Parietal lobe (tissue), 1 donor: ENCODE measurements around the gene PRXL2A. TPM values are rescaled to one million over a fixed set of nuclear protein-coding genes. Genes with fewer than 3 reads are reported as not detected.

ENCODE experiments used
- total RNA-seq: library from RNA; depleted of rRNA; stranded (reverse); fragments of >200 nt; gene quantifications from one replicate; pipeline ENCODE4 v1.2.3, GENCODE V29; 2014

The PRXL2A gene, protein sequence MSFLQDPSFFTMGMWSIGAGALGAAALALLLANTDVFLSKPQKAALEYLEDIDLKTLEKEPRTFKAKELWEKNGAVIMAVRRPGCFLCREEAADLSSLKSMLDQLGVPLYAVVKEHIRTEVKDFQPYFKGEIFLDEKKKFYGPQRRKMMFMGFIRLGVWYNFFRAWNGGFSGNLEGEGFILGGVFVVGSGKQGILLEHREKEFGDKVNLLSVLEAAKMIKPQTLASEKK
- total RNA-seq = 64.2 TPM

GRCh38 chr10:80408242-80409101 is at the start of gene PRXL2A:
PRXL2A (plus strand) TSS chr10:80408551; CDS start chr10:80420468, 11,917 bp downstream.

DNA sequence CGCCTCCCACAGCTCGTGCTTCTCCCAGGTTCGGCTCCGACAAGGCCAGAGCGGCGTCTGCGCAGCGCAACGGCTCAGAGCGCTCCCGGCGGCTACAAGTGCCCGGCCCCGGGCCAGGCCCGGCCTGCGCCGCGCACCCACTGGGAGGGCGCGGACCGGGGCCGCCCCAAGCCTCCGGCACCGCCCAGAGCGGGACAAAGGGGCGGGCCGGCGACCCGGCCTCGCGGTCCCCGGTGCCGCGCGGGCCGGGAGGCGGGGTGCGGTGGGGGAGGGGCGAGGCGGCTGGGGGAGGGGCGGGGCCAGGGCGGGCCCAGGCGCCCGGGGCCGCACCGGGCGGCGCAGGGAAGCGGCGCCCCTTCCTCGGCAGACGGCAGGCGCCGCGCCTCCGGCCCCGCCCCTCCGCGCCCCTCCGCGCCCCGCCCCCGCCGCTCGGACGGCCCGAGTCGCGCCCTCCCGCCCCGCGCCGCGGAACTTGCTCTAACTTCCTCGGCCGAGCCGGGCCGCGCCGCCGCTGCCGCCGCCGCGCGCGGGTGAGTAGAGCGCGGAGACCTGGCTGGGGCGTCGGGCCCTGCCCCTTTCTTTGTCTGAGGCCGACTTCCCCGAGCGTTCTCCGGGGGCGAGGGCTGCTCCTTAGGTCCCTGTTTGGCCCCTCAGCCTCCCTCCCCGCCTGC is 45.6 kb downstream of the PRXL2A start, which contains the start of gene TSPAN14:
Gene TSPAN14 (plus strand): TSS at position 469 of the 671 bp plus-strand sequence. CDS start 34,924 bp downstream, outside the sequence.

Other genes starting within 250 kb of the PRXL2A start
- gene ANXA11, start 203.0 kb upstream of the PRXL2A start, total RNA-seq = 2.5 TPM
- gene MAT1A, start 118.9 kb upstream of the PRXL2A start, total RNA-seq = not detected
- not detected for gene DYDC1, start 51.8 kb upstream of the PRXL2A start, total RNA-seq
- 2.8 TPM for gene DYDC2, start 51.8 kb upstream of the PRXL2A start, total RNA-seq
- gene TSPAN14, start 45.8 kb downstream of the PRXL2A start, total RNA-seq = 39.4 TPM
- 1.6 TPM for gene SH2D4B, start 129.4 kb downstream of the PRXL2A start, total RNA-seq